HG03521 (cell line): ENCODE results near the gene CBR4.
A peak's percentile ranks its signal among the peaks of the same experiment; 100 is the strongest.

ENCODE experiments used
- ATAC-seq: cut with Tn5 transposase; IDR thresholded peaks from one replicate; pipeline ENCODE4 v1.9.1; 2021; ENCODE audit warnings: mild to moderate bottlenecking, moderate library complexity; ENCODE audit not compliant: unreplicated experiment

CBR4 gene

GRCh38 chr4:169010125-169011023 lies at the start of gene CBR4:
CBR4 (minus strand) TSS chr4:169010255; CDS start chr4:169010089, 166 bp downstream.
- ATAC-seq, result peak; percentile 97

- ATAC-seq, result no peak
Observed at GRCh38 chr4:169059306-169060211, 49.5 kb upstream of the CBR4 start.

DNA sequence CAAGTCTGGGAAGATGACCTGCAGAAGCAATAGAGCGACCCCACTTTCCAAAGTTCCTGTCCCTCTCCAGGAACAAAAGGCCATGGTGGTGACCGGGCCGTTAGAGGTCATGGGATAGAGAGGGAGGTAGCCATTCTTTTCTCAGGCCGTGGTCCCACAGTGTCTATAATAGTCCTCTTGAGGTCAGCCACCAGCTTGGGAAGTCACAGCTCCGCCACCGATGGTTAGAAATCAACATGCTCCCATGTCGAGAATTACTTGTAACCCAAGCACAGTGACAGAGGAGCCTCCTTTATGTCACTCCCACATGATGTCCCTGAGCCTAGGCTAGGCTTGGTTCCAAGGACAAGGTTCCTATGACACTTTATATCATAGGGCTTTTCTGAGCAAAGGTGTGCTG lies 48.3 kb upstream of the CBR4 start:
- ATAC-seq, result no peak

GRCh38 chr4:169054879-169055278 lies 44.8 kb upstream of the CBR4 start:
- ATAC-seq, result no peak

DNA sequence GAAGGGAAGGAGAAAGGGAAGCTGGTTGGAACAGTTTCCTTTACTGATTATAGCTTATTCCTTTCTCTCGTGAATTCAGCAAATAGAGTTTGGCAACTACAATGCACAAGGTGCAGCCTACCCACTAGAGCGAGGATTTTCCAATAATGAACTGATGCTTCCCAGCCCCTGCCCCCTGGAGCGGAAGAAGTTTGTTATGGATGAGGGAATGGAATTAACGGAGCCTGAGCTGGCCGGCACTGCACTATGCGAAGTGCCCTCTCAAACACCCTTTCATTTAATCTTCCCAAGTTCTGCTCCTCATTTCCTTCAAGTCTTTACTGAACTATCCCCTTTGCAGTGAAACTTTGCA lies 42.5 kb upstream of the CBR4 start:
- no peak for ATAC-seq

GRCh38 chr4:169051761-169052593 lies 41.9 kb upstream of the CBR4 start:
- no peak for ATAC-seq

- no peak for ATAC-seq
Observed at GRCh38 chr4:169050881-169051760, 41.1 kb upstream of the CBR4 start.

DNA sequence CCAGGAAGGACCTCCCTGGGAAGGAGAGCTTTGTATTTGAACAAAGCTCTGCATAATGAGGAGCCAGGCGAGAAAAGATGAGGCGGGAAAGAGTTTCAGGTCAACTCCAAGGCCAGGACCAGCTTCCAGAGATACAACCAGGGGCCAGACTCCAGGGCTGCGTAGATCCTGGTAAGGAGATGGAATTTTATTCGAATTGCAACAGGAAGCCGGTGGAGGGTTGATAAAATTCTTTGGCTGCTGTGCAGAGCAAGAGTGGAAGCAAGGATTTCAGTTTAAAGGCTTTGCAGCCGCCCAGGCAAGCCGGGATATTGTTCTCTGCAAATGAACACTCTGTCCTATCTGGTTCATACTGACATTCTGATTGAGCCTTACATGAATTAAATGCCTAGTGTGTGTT lies 40.2 kb upstream of the CBR4 start:
- ATAC-seq, result no peak

DNA sequence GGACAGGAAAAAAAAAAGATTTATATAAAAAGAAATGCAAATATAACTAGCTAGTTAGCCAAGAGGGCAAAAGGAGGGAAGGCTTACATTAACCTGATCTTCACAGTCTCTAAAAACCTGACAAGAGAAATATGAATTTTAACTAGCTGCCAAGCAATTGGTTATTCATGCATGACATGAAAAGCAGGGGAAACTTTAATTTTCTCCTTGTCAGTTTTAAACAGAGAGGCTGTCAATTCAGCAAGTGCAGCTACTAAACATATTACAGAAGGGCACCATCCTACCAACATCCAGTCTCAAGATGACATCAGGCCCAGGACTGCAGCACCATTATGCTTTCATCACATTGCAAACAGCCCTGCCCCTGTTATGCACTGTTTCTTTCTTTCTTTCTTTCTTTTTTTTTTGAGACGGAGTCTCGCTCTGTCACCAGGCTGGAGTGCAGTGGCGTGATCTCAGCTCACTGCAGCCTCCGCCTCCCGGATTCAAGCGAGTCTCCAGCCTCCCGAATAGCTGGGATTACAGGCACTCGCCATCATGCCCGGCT lies 38.9 kb upstream of the CBR4 start:
- ATAC-seq, result no peak

- ATAC-seq, result no peak
Observed at GRCh38 chr4:169047956-169048355, 37.9 kb upstream of the CBR4 start.

GRCh38 chr4:169045862-169046584 lies 36.0 kb upstream of the CBR4 start:
- ATAC-seq, result no peak

DNA sequence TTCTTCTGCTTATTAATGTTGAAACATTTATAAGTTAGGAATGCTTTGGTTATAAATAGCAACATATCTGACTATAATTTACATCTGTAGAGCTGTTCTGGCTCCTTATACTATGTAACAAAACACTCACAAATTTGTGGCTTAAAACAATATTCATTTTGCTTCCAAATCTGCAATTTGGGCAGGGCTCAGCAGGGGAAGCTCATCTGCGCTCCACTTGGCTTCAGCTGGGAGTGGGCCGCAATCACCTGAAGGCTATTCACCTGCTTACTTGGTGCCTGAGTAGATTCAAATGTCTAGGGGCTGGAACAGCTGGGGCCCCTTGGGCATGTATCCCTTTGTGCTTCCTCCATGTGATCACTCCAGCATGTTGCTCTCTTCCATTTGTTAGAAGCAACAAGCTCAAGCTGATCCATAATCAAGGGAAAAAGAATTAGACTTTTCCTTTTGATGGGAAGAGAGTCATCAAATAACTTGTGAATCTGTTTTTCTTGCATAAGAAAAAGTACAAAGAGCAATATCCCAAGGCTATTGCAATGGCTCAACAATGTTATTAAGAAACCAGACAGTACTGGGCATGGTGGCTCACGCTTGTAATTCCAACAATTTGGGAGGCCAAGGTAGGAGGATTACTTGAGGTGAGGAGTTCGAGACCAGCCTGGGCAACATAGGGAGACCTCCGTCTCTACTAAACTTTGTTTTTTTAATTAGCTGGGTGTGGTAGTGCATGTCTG lies 34.8 kb upstream of the CBR4 start:
- no peak for ATAC-seq

DNA sequence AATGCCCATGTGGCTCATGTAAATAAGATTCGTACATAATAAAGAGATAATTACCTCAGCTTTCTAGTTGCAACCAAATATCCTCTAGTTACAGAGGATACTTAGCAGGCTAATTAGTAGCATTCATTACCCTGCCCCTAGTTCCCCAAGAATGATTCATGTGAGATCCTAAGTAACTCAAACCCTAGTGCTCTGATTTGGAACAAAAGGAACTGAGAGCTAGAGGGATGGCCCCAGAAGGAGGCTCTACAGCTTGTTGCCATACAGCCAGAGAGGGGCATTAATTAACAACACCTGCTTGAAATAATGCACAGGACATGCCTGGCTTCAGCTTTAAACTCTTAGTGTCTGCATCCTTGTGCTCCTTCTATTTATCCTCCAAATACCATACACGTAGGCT lies 32.6 kb upstream of the CBR4 start:
- no peak for ATAC-seq

GRCh38 chr4:169040559-169041261 lies 30.7 kb upstream of the CBR4 start:
- ATAC-seq, result no peak

- no peak for ATAC-seq
Observed at GRCh38 chr4:169039251-169039954, 29.3 kb upstream of the CBR4 start.

- no peak for ATAC-seq
Observed at GRCh38 chr4:169037506-169037905, 27.5 kb upstream of the CBR4 start.
